IMR-90 (cell line): Measurements from ENCODE around the gene GPR183. TPM values are rescaled to one million over a fixed set of nuclear protein-coding genes. Genes with fewer than 3 reads are reported as not detected.

Experiments used
- ATAC-seq: fragments of 200-7000 bp; cut with Tn5 transposase; 2 replicates; pipeline ENCODE4 v1.9.1; 2020; ENCODE audit warnings: low read depth, mild to moderate bottlenecking, moderate library complexity
- BruUV-seq: library from RNA; stranded (reverse); fragments of 400-500 nt; replicated peaks from 2 replicates; lab custom pipeline; 2021; lab: Mats Ljungman, UMichigan
- CTCF ChIA-PET: fragments of 300-600 bp; formaldehyde crosslinking; extraction: SDS; loops from one replicate; lab custom pipeline; 2021; ENCODE audit warnings: antibody characterized with exemption; lab: Yijun Ruan, JAX
- POLR2A ChIA-PET: fragments of 300-600 bp; sonication (Branson Sonifier 250); formaldehyde crosslinking; loops from one replicate; lab custom pipeline; 2022; ENCODE audit warnings: antibody characterized with exemption; ENCODE audit not compliant: unreplicated experiment; lab: Charles Lee
- DNase-seq: peaks from one replicate; pipeline ENCODE4 v3.0.0; 2013
- H2AFZ ChIP-seq: replicated peaks from 2 replicates; pipeline ENCODE3; 2013; ENCODE audit warnings: low read length, mild to moderate bottlenecking; ENCODE audit not compliant: poor library complexity
- H2AK5ac ChIP-seq: 2 replicates; pipeline ENCODE4 v1.6.1; 2013; ENCODE audit warnings: low read depth, low read length, inconsistent platforms
- H2AK9ac ChIP-seq: replicated peaks from 2 replicates; pipeline ENCODE3; 2013; ENCODE audit warnings: mild to moderate bottlenecking, low read depth, low read length, moderate library complexity; ENCODE audit not compliant: poor library complexity
- H2BK120ac ChIP-seq: 2 replicates; pipeline ENCODE4 v1.6.1; 2013; ENCODE audit warnings: low read depth, low read length, inconsistent platforms
- H2BK15ac ChIP-seq: 3 replicates; pipeline ENCODE4 v1.6.1; 2013; ENCODE audit warnings: low read depth, low read length, inconsistent platforms
- H2BK20ac ChIP-seq: 2 replicates; pipeline ENCODE4 v1.6.1; 2013; ENCODE audit warnings: low read depth, mild to moderate bottlenecking, inconsistent platforms, low read length, moderate library complexity
- H2BK5ac ChIP-seq: 2 replicates; pipeline ENCODE4 v1.6.1; 2013; ENCODE audit warnings: mild to moderate bottlenecking, low read depth, low read length, inconsistent platforms; ENCODE audit not compliant: poor library complexity, severe bottlenecking
- H3K14ac ChIP-seq: replicated peaks from 2 replicates; pipeline ENCODE4 v1.6.1; 2013; ENCODE audit warnings: low read depth, low read length, inconsistent platforms
- H3K18ac ChIP-seq: 2 replicates; pipeline ENCODE4 v1.6.1; 2013; ENCODE audit warnings: low read depth, low read length, control low read depth
- H3K23ac ChIP-seq: 2 replicates; pipeline ENCODE4 v1.6.1; 2013; ENCODE audit warnings: low read depth, low read length, inconsistent platforms
- H3K27ac ChIP-seq: 2 replicates; pipeline ENCODE4 v1.5.1; 2013; ENCODE audit warnings: mild to moderate bottlenecking, control low read depth, low read length; ENCODE audit not compliant: insufficient read depth
- H3K27me3 ChIP-seq: 2 replicates; pipeline ENCODE4 v1.6.1; 2013; ENCODE audit warnings: low read length; ENCODE audit not compliant: control insufficient read depth, insufficient read depth
- H3K36me3 ChIP-seq: 2 replicates; pipeline ENCODE4 v1.6.1; 2013; ENCODE audit warnings: low read length, mixed read lengths; ENCODE audit not compliant: control insufficient read depth, insufficient read depth
- H3K4ac ChIP-seq: 2 replicates; pipeline ENCODE4 v1.6.1; 2013; ENCODE audit warnings: low read depth, low read length, inconsistent platforms
- H3K4me1 ChIP-seq: 2 replicates; pipeline ENCODE4 v1.6.1; 2013; ENCODE audit warnings: low read length, mixed read lengths; ENCODE audit not compliant: control insufficient read depth, insufficient read depth
- H3K4me2 ChIP-seq: 2 replicates; pipeline ENCODE4 v1.6.1; 2013; ENCODE audit warnings: low read depth, mild to moderate bottlenecking, control low read depth, low read length, moderate library complexity
- H3K4me3 ChIP-seq: 2 replicates; pipeline ENCODE4 v1.5.1; 2013; ENCODE audit warnings: low read depth, mild to moderate bottlenecking, control low read depth, low read length, moderate library complexity; ENCODE audit not compliant: insufficient read depth
- H3K56ac ChIP-seq: 2 replicates; pipeline ENCODE4 v1.6.1; 2013; ENCODE audit warnings: low read length, inconsistent platforms; ENCODE audit not compliant: insufficient read depth; ENCODE audit errors: extremely low read depth
- H3K79me1 ChIP-seq, 2 experiments: 2 replicates each; pipeline ENCODE4 v1.6.1; 2013; ENCODE audit warnings: low read length in 2 of 2, inconsistent platforms in 1 of 2, low read depth in 1 of 2
- H3K9ac ChIP-seq: 2 replicates; pipeline ENCODE4 v1.6.1; 2013; ENCODE audit warnings: low read depth, low read length, control low read depth
- H3K9me1 ChIP-seq: 2 replicates; pipeline ENCODE4 v1.6.1; 2013; ENCODE audit warnings: low read length, inconsistent platforms; ENCODE audit not compliant: insufficient read depth
- H3K9me3 ChIP-seq: 2 replicates; pipeline ENCODE4 v1.6.1; 2013; ENCODE audit warnings: low read length; ENCODE audit not compliant: control insufficient read depth, insufficient read depth
- H4K20me1 ChIP-seq: 2 replicates; pipeline ENCODE4 v1.6.1; 2013; ENCODE audit warnings: low read length, inconsistent platforms; ENCODE audit not compliant: insufficient read depth
- H4K5ac ChIP-seq: 2 replicates; pipeline ENCODE4 v1.6.1; 2013; ENCODE audit warnings: mild to moderate bottlenecking, low read depth, low read length, control low read depth
- H4K8ac ChIP-seq, 2 experiments: 2 replicates each; pipeline ENCODE4 v1.6.1; 2013; ENCODE audit warnings: low read depth in 2 of 2, low read length in 2 of 2, control low read depth in 1 of 2, inconsistent platforms in 1 of 2
- H4K91ac ChIP-seq: 2 replicates; pipeline ENCODE4 v1.6.1; 2013; ENCODE audit warnings: low read depth, low read length, inconsistent platforms; ENCODE audit not compliant: insufficient read depth
- MAFK ChIP-seq: IDR thresholded peaks from 2 replicates; pipeline ENCODE4 v1.6.1; 2012; ENCODE audit warnings: low read depth, low read length, improper control_type of control experiment
- POLR2A ChIP-seq: IDR thresholded peaks from 2 replicates; pipeline ENCODE4 v1.6.1; 2012; ENCODE audit warnings: mild to moderate bottlenecking, low read depth, low read length
- RCOR1 ChIP-seq: IDR thresholded peaks from 2 replicates; pipeline ENCODE4 v1.6.1; 2012; ENCODE audit warnings: mild to moderate bottlenecking, low read length, improper control_type of control experiment; ENCODE audit not compliant: insufficient replicate concordance
- dilution Hi-C: fragments of 300-500 bp; cut with HindIII; formaldehyde crosslinking; loops from one replicate; pipeline ENCODE4 v1.14.3; 2018; ENCODE audit warnings: low sequenced_read_pairs; ENCODE audit not compliant: unreplicated experiment
- in situ Hi-C: fragments of 300-500 bp; cut with MboI; formaldehyde crosslinking; loops from 3 replicates; pipeline ENCODE4 v1.14.3; 2019; ENCODE audit warnings: low sequenced_read_pairs, inconsistent platforms, mixed read lengths
- intact Hi-C: fragments of 100-400 bp; cut with micrococcal nuclease; formaldehyde crosslinking; loops from 2 replicates; pipeline ENCODE4 v1.10.0; 2022
- polyA plus RNA-seq, 3 experiments: library from polyadenylated mRNA; depleted of rRNA; stranded (reverse); fragments of >200 nt; gene quantifications; 2 replicates each; pipeline ENCODE4 v1.2.3, GENCODE V29; 2012; ENCODE audit warnings: low replicate concordance in 1 of 3
- total RNA-seq: library from RNA; depleted of rRNA; stranded (reverse); fragments of >200 nt; gene quantifications from 2 replicates; pipeline ENCODE4 v1.2.3, GENCODE V29; 2012
- TF ChIP-seq, protein P1 (sequence below): fragments of 150-350 bp; IDR thresholded peaks from 2 replicates; pipeline ENCODE4 v1.6.1; 2017; ENCODE audit warnings: mild to moderate bottlenecking, antibody characterized with exemption, low read length, low read depth

Gene GPR183
- total and polyA plus RNA-seq, 2 of the 4 experiments (the other 2 are of a cell fraction), result 0.18 to 0.31 TPM

DNA sequence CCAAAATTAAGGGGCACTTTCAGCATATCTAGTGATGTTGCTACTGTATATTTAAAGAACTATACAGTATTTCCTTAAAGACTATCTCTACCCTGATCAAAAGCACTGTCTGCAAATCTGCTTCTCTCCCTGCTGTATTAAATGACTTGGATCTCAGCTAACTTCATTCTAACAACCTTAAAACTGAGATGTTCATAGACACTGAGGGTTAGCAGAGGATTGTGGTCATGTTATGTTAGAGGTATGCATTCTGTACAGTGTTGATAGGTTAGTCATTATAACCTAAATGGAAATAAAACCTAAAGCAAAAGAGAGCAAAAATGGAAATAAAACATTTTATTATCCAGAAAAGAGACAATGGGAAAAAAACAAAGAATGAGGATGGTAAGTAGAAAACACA, 9.9 kb downstream of the GPR183 start:
- Histone ChIP-seq H2BK20ac (no peak overlapping the region), H2AK9ac (no peak overlapping the region), H3K56ac (no peak overlapping the region), H3K36me3 (no peaks in the 10 kb centered on the region), H3K9me1 (peaks cover 6% of the 10 kb centered on the region; the same call in 1 of the 2 replicates), H4K20me1 (peaks cover 3% of the 10 kb centered on the region; the same call in 1 of the 2 replicates), H4K91ac (no peak overlapping the region), H3K4me3 (no peak overlapping the region), H2BK15ac (no peak overlapping the region), H3K4me1 (no peaks in the 10 kb centered on the region), H2BK120ac (no peak overlapping the region), H2AFZ (no peak overlapping the region), H3K9me3 (no peaks in the 10 kb centered on the region), H3K79me1 (peaks cover 0 to 5% of the 10 kb centered on the region in 2 experiments; a peak in 1 of 4 replicates), H4K8ac (no peak overlapping the region), H3K18ac (no peak overlapping the region), H4K5ac (no peak overlapping the region), H3K27ac (no peak overlapping the region), H2BK5ac (no peak overlapping the region), H3K4me2 (no peak overlapping the region; the same call in 1 of the 2 replicates), H3K27me3 (no peaks in the 10 kb centered on the region), H3K9ac (no peak overlapping the region), H3K14ac (no peak overlapping the region), H2AK5ac (no peak overlapping the region), H3K23ac (no peak overlapping the region), H3K4ac (no peak overlapping the region)
- DNase-seq (peak; percentile 33), ATAC-seq (peak; percentile 24; the same call in 1 of the 2 replicates)
- CTCF ChIA-PET, result no interaction called here
- no TSS peak for BruUV-seq
- dilution Hi-C loops, result no loop called here
- POLR2A ChIA-PET, result no interaction called here
- TF ChIP-seq MAFK (no peak), POLR2A (no peak), RCOR1 (no peak)
- TF ChIP-seq, protein P1, sequence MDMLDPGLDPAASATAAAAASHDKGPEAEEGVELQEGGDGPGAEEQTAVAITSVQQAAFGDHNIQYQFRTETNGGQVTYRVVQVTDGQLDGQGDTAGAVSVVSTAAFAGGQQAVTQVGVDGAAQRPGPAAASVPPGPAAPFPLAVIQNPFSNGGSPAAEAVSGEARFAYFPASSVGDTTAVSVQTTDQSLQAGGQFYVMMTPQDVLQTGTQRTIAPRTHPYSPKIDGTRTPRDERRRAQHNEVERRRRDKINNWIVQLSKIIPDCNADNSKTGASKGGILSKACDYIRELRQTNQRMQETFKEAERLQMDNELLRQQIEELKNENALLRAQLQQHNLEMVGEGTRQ, result no peak
- in situ Hi-C loops, result no loop called here
- intact Hi-C loops, result no loop called here
